GM06990 (cell line): ENCODE results near the gene NPFF.

ENCODE experiments used
- DNase-seq: peaks from one replicate; pipeline ENCODE4 v3.0.0-alpha.2; 2011; ENCODE audit not compliant: insufficient read length; ENCODE audit errors: extremely low read depth
- H3K27me3 ChIP-seq: replicated peaks from 2 replicates; pipeline ENCODE4 v1.6.0; 2011; ENCODE audit warnings: low read length; ENCODE audit not compliant: control insufficient read depth, insufficient read depth
- H3K36me3 ChIP-seq: 2 replicates; pipeline ENCODE4 v1.5.1; 2011; ENCODE audit warnings: low read length; ENCODE audit not compliant: control insufficient read depth, insufficient read depth
- H3K4me3 ChIP-seq: replicated peaks from 2 replicates; pipeline ENCODE4 v1.5.1; 2011; ENCODE audit warnings: low read depth, mild to moderate bottlenecking, control low read depth, low read length
- CTCF ChIP-seq: IDR thresholded peaks from 2 replicates; pipeline ENCODE4 v1.5.1; 2011; ENCODE audit warnings: low read length, control low read depth, mild to moderate bottlenecking, inconsistent platforms; ENCODE audit not compliant: insufficient read depth, poor library complexity, severe bottlenecking

The NPFF gene

GRCh38 chr12:53480491-53481442, 26.5 kb downstream of the NPFF start:
- Histone ChIP-seq H3K4me3 (no peak overlapping the region), H3K36me3 (peaks cover 48% of the 10 kb centered on the region), H3K27me3 (no peaks in the 10 kb centered on the region)
- DNase-seq, result no peak
- TF ChIP-seq CTCF, result no peak

- peaks cover 48% of the 10 kb centered on the region for H3K36me3 ChIP-seq
- TF ChIP-seq CTCF, result no peak
- DNase-seq, result no peak
These were observed 28.0 kb downstream of the NPFF start for GRCh38 chr12:53479331-53479730.

GRCh38 chr12:53478865-53479264, 28.4 kb downstream of the NPFF start:
- peaks cover 47% of the 10 kb centered on the region for H3K36me3 ChIP-seq
- no peak overlapping the region for H3K4me3 ChIP-seq
- no peak for TF ChIP-seq CTCF
- no peak for DNase-seq
- H3K27me3 ChIP-seq, result no peaks in the 10 kb centered on the region

More at GRCh38 chr12:53479331-53479730, 28.0 kb downstream of the NPFF start:
- H3K4me3 ChIP-seq, result no peak overlapping the region
- no peaks in the 10 kb centered on the region for H3K27me3 ChIP-seq

- Histone ChIP-seq H3K4me3 (no peak overlapping the region), H3K36me3 (peaks cover 40% of the 10 kb centered on the region), H3K27me3 (no peaks in the 10 kb centered on the region)
- peak; percentile 41 for TF ChIP-seq CTCF
- DNase-seq, result no peak
These were observed 30.5 kb downstream of the NPFF start for GRCh38 chr12:53476769-53477209.

GRCh38 chr12:53474819-53475218, 32.5 kb downstream of the NPFF start:
- TF ChIP-seq CTCF, result no peak
- no peak for DNase-seq
- peaks cover 36% of the 10 kb centered on the region for H3K36me3 ChIP-seq
- no peak overlapping the region for H3K4me3 ChIP-seq
- H3K27me3 ChIP-seq, result no peaks in the 10 kb centered on the region

GRCh38 chr12:53474077-53474476, 33.2 kb downstream of the NPFF start:
- Histone ChIP-seq H3K36me3 (peaks cover 37% of the 10 kb centered on the region), H3K4me3 (no peak overlapping the region), H3K27me3 (no peaks in the 10 kb centered on the region)
- no peak for TF ChIP-seq CTCF
- DNase-seq, result no peak
